SK-N-SH (cell line): Measurements from ENCODE around the gene PSMG3. TPM values are rescaled to one million over a fixed set of nuclear protein-coding genes. Genes with fewer than 3 reads are reported as not detected.

ENCODE experiments used
- CTCF ChIA-PET: fragments of 300-600, 350-600 bp; formaldehyde crosslinking; extraction: SDS; loops from one replicate; lab custom pipeline; 2021; lab: Yijun Ruan, JAX
- POLR2A ChIA-PET: fragments of 350-600 bp; sonication (Branson Sonifier 250); formaldehyde crosslinking; extraction: SDS; loops from one replicate; lab custom pipeline; 2020; ENCODE audit warnings: antibody characterized with exemption, inconsistent platforms; lab: Yijun Ruan, JAX
- DNase-seq: peaks from one replicate; pipeline ENCODE4 v3.0.0; 2012
- H2AFZ ChIP-seq: fragments of 200-600 bp; sonication (generic); 2 replicates; pipeline ENCODE4 v1.8.1; 2016; ENCODE audit warnings: antibody characterized with exemption, mild to moderate bottlenecking, low read depth
- H3F3A ChIP-seq: fragments of 200-600 bp; sonication (generic); replicated peaks from 2 replicates; pipeline ENCODE3; 2016; ENCODE audit warnings: antibody characterized with exemption, mild to moderate bottlenecking; ENCODE audit not compliant: insufficient read depth
- H3K27ac ChIP-seq, 2 experiments: fragments of 200-500 bp in 1 of 2; fragments of 200-600 bp in 1 of 2; sonication (Bioruptor generic) in 1 of 2; sonication (generic), shearing (Covaris generic) in 1 of 2; 2 replicates each; pipeline versions ENCODE4 v1.5.1 to v1.6.1; 2014 to 2016; ENCODE audit warnings: low read depth in 2 of 2, inconsistent platforms in 1 of 2, low read length in 1 of 2, mild to moderate bottlenecking in 1 of 2, mixed read lengths in 1 of 2
- H3K27me3 ChIP-seq: fragments of 200-600 bp; sonication (generic), shearing (Covaris generic); 2 replicates; pipeline ENCODE4 v1.6.1; 2016; ENCODE audit warnings: mixed run types; ENCODE audit not compliant: insufficient read depth
- H3K36me3 ChIP-seq, 2 experiments: fragments of 200-500 bp in 1 of 2; fragments of 200-600 bp in 1 of 2; sonication (Bioruptor generic) in 1 of 2; sonication (generic) in 1 of 2; replicated peaks in 1 of 2; 2 replicates each; pipeline versions ENCODE3 to v1.5.1; 2014 to 2016; ENCODE audit warnings: low read length in 1 of 2, mild to moderate bottlenecking in 1 of 2; ENCODE audit not compliant: insufficient read depth in 2 of 2, control insufficient read depth in 1 of 2
- H3K4me1 ChIP-seq, 2 experiments: fragments of 200-500 bp in 1 of 2; fragments of 200-600 bp in 1 of 2; sonication (Bioruptor generic) in 1 of 2; sonication (generic), shearing (Covaris generic) in 1 of 2; 2 replicates each; pipeline versions ENCODE4 v1.5.1 to v1.6.1; 2014 to 2016; ENCODE audit warnings: low read depth in 1 of 2, low read length in 1 of 2, mixed run types in 1 of 2; ENCODE audit not compliant: insufficient read depth in 2 of 2, control insufficient read depth in 1 of 2
- H3K4me2 ChIP-seq: fragments of 200-600 bp; sonication (generic), shearing (Covaris generic); 2 replicates; pipeline ENCODE4 v1.6.1; 2017; ENCODE audit warnings: mixed run types
- H3K4me3 ChIP-seq, 2 experiments: fragments of 200-500 bp in 1 of 2; fragments of 200-600 bp in 1 of 2; sonication (Bioruptor generic) in 1 of 2; sonication (generic), shearing (Covaris generic) in 1 of 2; 2 replicates each; pipeline versions ENCODE4 v1.5.1 to v1.8.1; 2014 to 2016; ENCODE audit warnings: low read depth in 2 of 2, inconsistent platforms in 1 of 2, low read length in 1 of 2, mild to moderate bottlenecking in 1 of 2, mixed read lengths in 1 of 2, moderate library complexity in 1 of 2
- H3K79me2 ChIP-seq: fragments of 200-600 bp; sonication (generic); 2 replicates; pipeline ENCODE4 v1.8.1; 2017; ENCODE audit warnings: mild to moderate bottlenecking; ENCODE audit not compliant: insufficient read depth
- H3K9ac ChIP-seq: fragments of 200-600 bp; sonication (generic); 2 replicates; pipeline ENCODE4 v1.6.1; 2017; ENCODE audit warnings: mixed run types
- H3K9me2 ChIP-seq: fragments of 200-600 bp; sonication (generic); 2 replicates; pipeline ENCODE4 v1.6.1; 2017; ENCODE audit warnings: mixed run types
- H3K9me3 ChIP-seq: fragments of 200-600 bp; sonication (generic); 2 replicates; pipeline ENCODE4 v1.6.1; 2017; ENCODE audit warnings: mixed run types, mild to moderate bottlenecking, moderate library complexity
- H4K20me1 ChIP-seq: fragments of 200-600 bp; sonication (generic); 2 replicates; pipeline ENCODE4 v1.6.1; 2017; ENCODE audit warnings: mild to moderate bottlenecking, mixed run types; ENCODE audit not compliant: insufficient read depth
- FOSL2 ChIP-seq: IDR thresholded peaks from 2 replicates; pipeline ENCODE4 v1.4.0; 2012; ENCODE audit warnings: low read depth, mild to moderate bottlenecking, moderate library complexity, borderline replicate concordance
- FOXJ3 ChIP-seq: sonication (generic); formaldehyde crosslinking; IDR thresholded peaks from 2 replicates; pipeline ENCODE4 v1.5.1; 2020; ENCODE audit warnings: mild to moderate bottlenecking, missing genetic modification reagents
- GATA2 ChIP-seq: sonication (generic); formaldehyde crosslinking; IDR thresholded peaks from 2 replicates; pipeline ENCODE4 v1.5.0; 2020; ENCODE audit warnings: mild to moderate bottlenecking, missing genetic modification reagents
- IRF3 ChIP-seq: fragments of 150-350 bp; IDR thresholded peaks from 2 replicates; pipeline ENCODE4 v1.6.1; 2016; ENCODE audit warnings: mild to moderate bottlenecking, low read depth, low read length
- JUND ChIP-seq: IDR thresholded peaks from 2 replicates; pipeline ENCODE4 v1.4.0; 2012
- MAX ChIP-seq: IDR thresholded peaks from 2 replicates; pipeline ENCODE4 v1.4.0; 2012; ENCODE audit warnings: low read depth
- NFIC ChIP-seq: IDR thresholded peaks from 2 replicates; pipeline ENCODE4 v1.4.0; 2012; ENCODE audit warnings: borderline replicate concordance
- PBX3 ChIP-seq: IDR thresholded peaks from 2 replicates; pipeline ENCODE4; 2012
- RAD21 ChIP-seq: IDR thresholded peaks from 2 replicates; pipeline ENCODE4 v1.6.1; 2012; ENCODE audit warnings: mild to moderate bottlenecking, low read length
- RFX5 ChIP-seq: IDR thresholded peaks from 2 replicates; pipeline ENCODE4 v1.6.1; 2012; ENCODE audit warnings: mild to moderate bottlenecking, improper control_type of control experiment, low read length
- SIN3A ChIP-seq: IDR thresholded peaks from 2 replicates; pipeline ENCODE4 v1.6.1; 2012; ENCODE audit warnings: low read depth, mild to moderate bottlenecking, low read length, moderate library complexity, borderline replicate concordance
- SMC3 ChIP-seq: IDR thresholded peaks from 2 replicates; pipeline ENCODE4 v1.6.1; 2012; ENCODE audit warnings: low read depth, low read length, improper control_type of control experiment
- TAF1 ChIP-seq: IDR thresholded peaks from 2 replicates; pipeline ENCODE4 v1.6.1; 2012; ENCODE audit warnings: low read depth, mild to moderate bottlenecking, low read length, moderate library complexity, borderline replicate concordance
- TCF12 ChIP-seq: IDR thresholded peaks from 2 replicates; pipeline ENCODE4 v1.4.0; 2012
- TEAD4 ChIP-seq: IDR thresholded peaks from 2 replicates; pipeline ENCODE4 v1.4.0; 2012; ENCODE audit warnings: mild to moderate bottlenecking, borderline replicate concordance; ENCODE audit not compliant: insufficient read depth
- WGBS: methylation state at CpG from one replicate; pipeline ENCODE4 v1.1.6; 2017; ENCODE audit warnings: low lambda C conversion rate; 5-methylcytosine and 5-hydroxymethylcytosine counted together
- polyA plus RNA-seq, 3 experiments: library from polyadenylated mRNA; depleted of rRNA; stranded (reverse); fragments of >200 nt; gene quantifications; 2 replicates each; pipeline ENCODE4 v1.2.3, GENCODE V29; 2012
- TF ChIP-seq, protein P1 (sequence below): IDR thresholded peaks from 2 replicates; pipeline ENCODE4 v1.4.0; 2012; ENCODE audit warnings: low read depth, borderline replicate concordance
- TF ChIP-seq, protein P2 (sequence below): IDR thresholded peaks from 2 replicates; pipeline ENCODE4 v1.4.0; 2012; ENCODE audit warnings: low read depth, borderline replicate concordance
- TF ChIP-seq, protein P3 (sequence below): IDR thresholded peaks from 2 replicates; pipeline ENCODE4 v1.6.1; 2012; ENCODE audit warnings: mild to moderate bottlenecking, low read depth, low read length, moderate library complexity

The PSMG3 gene
- polyA plus RNA-seq, 1 of the 3 experiments (the other 2 are of a cell fraction), result 109 TPM

DNA sequence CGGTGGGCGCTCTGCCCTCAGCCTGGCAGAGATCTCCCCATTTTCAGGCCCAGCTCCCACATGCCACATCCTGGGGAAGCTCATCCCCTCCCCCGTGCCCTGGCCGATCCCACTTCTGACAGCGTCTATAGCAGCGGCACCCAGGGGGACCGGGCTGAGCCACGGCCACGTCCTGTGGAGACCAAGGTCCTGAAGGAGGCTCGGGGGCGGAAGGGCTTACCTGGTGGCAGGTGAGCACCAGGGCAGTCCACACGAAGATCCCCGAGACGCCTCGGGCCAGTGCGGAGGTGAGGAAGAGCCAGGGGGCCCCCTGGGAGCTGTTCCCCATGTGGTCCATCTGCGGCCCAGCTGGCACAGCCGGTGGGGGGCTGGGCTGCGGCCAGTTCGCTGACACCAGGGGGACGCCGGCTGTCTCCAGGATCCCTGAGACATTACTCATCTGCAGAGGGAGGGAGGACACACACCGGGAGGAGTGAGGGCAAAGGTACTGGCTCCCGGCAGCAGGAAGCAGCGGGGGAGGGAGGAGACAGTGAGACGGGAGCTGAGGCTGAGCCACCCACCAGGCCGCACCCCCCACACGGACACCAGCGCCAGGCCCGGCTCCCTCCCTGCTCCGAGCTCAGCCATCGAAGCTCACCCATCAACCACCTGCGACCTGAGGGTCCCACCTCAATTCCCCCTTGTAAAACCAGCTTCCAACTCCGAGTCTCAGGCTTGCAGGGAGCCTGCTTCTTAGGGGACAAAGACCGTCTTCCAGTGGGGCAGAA lies 14.6 kb downstream of the PSMG3 start (continued):
- TF ChIP-seq IRF3 (no peak), PBX3 (peak; percentile 81), TAF1 (no peak), SIN3A (peak; percentile 40; the same call in 1 of the 2 replicates), SMC3 (no peak), FOSL2 (peak; percentile 90; the same call in 1 of the 2 replicates), MAX (peak; percentile 76), TEAD4 (0 out of 2 replicates have a peak, but pooled peaks have one; percentile 31), NFIC (peak; percentile 62)

GRCh38 chr7:1554333-1555045 lies 15.3 kb downstream of the PSMG3 start:
- Histone ChIP-seq H3K27ac (no peak overlapping the region), H2AFZ (0 out of 2 replicates have a peak overlapping the region, but pooled peaks have one; percentile 79), H3K4me1 (peaks cover 14% of the 10 kb centered on the region in 2 experiments; a peak in 3 of 4 replicates), H3K9me2 (no peaks in the 10 kb centered on the region), H3K79me2 (no peaks in the 10 kb centered on the region), H3K4me3 (no peak overlapping the region), H4K20me1 (no peaks in the 10 kb centered on the region), H3K27me3 (no peaks in the 10 kb centered on the region), H3K9ac (no peak overlapping the region), H3F3A (peaks cover 12% of the 10 kb centered on the region), H3K9me3 (no peaks in the 10 kb centered on the region), H3K36me3 (no peaks in the 10 kb centered on the region), H3K4me2 (peak overlapping the region; percentile 48; the same call in 1 of the 2 replicates)
- WGBS, result 85% methylated on average over 20 of the region's 20 CpGs
- DNase-seq, result peak; percentile 50
- POLR2A ChIA-PET, result no interaction called here
- CTCF ChIA-PET, result interaction anchor here (0.5 to 3.4 kb wide), 8 partner anchors 12 to 259 kb away, joined by 3 to 24 read pairs (median 4); no protein-coding TSS in a partner anchor
- TF ChIP-seq RAD21, result no peak
- TF ChIP-seq, protein P1, sequence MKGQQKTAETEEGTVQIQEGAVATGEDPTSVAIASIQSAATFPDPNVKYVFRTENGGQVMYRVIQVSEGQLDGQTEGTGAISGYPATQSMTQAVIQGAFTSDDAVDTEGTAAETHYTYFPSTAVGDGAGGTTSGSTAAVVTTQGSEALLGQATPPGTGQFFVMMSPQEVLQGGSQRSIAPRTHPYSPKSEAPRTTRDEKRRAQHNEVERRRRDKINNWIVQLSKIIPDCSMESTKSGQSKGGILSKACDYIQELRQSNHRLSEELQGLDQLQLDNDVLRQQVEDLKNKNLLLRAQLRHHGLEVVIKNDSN, result no peak
- no peak for TF ChIP-seq TCF12
- TF ChIP-seq FOXJ3 (CRISPR knock-in tag), result no peak
- no peak for TF ChIP-seq FOSL2
- TF ChIP-seq JUND, result no peak
- TF ChIP-seq, protein P2, sequence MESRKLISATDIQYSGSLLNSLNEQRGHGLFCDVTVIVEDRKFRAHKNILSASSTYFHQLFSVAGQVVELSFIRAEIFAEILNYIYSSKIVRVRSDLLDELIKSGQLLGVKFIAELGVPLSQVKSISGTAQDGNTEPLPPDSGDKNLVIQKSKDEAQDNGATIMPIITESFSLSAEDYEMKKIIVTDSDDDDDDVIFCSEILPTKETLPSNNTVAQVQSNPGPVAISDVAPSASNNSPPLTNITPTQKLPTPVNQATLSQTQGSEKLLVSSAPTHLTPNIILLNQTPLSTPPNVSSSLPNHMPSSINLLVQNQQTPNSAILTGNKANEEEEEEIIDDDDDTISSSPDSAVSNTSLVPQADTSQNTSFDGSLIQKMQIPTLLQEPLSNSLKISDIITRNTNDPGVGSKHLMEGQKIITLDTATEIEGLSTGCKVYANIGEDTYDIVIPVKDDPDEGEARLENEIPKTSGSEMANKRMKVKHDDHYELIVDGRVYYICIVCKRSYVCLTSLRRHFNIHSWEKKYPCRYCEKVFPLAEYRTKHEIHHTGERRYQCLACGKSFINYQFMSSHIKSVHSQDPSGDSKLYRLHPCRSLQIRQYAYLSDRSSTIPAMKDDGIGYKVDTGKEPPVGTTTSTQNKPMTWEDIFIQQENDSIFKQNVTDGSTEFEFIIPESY, result no peak
- TF ChIP-seq SIN3A, result no peak
- TF ChIP-seq, protein P3, sequence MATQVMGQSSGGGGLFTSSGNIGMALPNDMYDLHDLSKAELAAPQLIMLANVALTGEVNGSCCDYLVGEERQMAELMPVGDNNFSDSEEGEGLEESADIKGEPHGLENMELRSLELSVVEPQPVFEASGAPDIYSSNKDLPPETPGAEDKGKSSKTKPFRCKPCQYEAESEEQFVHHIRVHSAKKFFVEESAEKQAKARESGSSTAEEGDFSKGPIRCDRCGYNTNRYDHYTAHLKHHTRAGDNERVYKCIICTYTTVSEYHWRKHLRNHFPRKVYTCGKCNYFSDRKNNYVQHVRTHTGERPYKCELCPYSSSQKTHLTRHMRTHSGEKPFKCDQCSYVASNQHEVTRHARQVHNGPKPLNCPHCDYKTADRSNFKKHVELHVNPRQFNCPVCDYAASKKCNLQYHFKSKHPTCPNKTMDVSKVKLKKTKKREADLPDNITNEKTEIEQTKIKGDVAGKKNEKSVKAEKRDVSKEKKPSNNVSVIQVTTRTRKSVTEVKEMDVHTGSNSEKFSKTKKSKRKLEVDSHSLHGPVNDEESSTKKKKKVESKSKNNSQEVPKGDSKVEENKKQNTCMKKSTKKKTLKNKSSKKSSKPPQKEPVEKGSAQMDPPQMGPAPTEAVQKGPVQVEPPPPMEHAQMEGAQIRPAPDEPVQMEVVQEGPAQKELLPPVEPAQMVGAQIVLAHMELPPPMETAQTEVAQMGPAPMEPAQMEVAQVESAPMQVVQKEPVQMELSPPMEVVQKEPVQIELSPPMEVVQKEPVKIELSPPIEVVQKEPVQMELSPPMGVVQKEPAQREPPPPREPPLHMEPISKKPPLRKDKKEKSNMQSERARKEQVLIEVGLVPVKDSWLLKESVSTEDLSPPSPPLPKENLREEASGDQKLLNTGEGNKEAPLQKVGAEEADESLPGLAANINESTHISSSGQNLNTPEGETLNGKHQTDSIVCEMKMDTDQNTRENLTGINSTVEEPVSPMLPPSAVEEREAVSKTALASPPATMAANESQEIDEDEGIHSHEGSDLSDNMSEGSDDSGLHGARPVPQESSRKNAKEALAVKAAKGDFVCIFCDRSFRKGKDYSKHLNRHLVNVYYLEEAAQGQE, result no peak
- no peak for TF ChIP-seq RFX5
- no peak for TF ChIP-seq GATA2
- no peak for TF ChIP-seq NFIC
